ENCODE results near the gene ZFAND3. TPM values are rescaled to one million over a fixed set of nuclear protein-coding genes. Genes with fewer than 3 reads are reported as not detected.

The ZFAND3 gene
- polyA plus RNA-seq, 3 donors, result 11.5 to 21.1 (median 11.7) TPM

DNA sequence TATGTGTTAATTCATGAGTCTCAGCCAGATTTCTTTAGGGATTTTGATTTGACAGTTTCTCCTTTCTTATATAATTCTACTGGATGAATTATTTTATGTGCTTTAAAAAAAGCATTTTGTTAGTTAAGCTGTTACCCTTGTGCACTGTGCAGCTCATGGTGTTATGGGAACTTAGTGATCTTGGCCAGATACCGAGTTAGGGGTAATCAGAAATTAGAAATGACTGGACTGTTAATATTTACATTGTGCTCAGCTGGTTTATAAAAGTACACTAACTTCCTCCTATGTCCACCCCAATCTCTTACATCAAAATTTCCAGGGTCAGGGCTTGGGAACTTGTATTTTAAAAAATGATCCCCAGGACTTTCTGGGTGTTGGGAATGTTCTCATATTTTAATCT, 260.0 kb downstream of the ZFAND3 start:
- Mint-ChIP-seq H3K4me1 (peaks cover 17% of the 10 kb centered on the region), H3K36me3 (peaks cover 48 to 52% of the 10 kb centered on the region in 2 donors), H3K4me3 (no peak overlapping the region), H3K9me3 (peaks cover 0 to 3% (median 0%) of the 10 kb centered on the region in 7 donors), H3K27me3 (ENCODE audit: low read depth in 3 of 3) (no peaks in the 10 kb centered on the region), H3K27ac (no peak overlapping the region)
- no CpG with 5 or more reads among the region's 1 CpG for WGBS (ENCODE audit: insufficient coverage)
- Histone ChIP-seq H3K4me1 (ENCODE audit: control insufficient read depth in 1 of 2, insufficient read depth in 2 of 2, low read length in 2 of 2) (no peaks in the 10 kb centered on the region), H3K9ac (ENCODE audit: insufficient read depth, low read length, poor library complexity, severe bottlenecking) (no peak overlapping the region), H3K27me3 (ENCODE audit: control insufficient read depth in 2 of 2, insufficient read depth in 2 of 2, low read length in 2 of 2) (no peaks in the 10 kb centered on the region), H3K27ac (ENCODE audit: low read depth in 1 of 2, low read length in 2 of 2) (no peak overlapping the region), H3K9me3 (replicated peaks in 1 of 2; ENCODE audit: control insufficient read depth in 1 of 2, insufficient read depth in 1 of 2, low read length in 2 of 2) (no peaks in the 10 kb centered on the region), H3K79me2 (ENCODE audit: insufficient read depth, low read length) (no peaks in the 10 kb centered on the region), H3K36me3 (replicated peaks in 1 of 2; ENCODE audit: control insufficient read depth in 1 of 2, insufficient read depth in 2 of 2, low read length in 2 of 2) (peaks cover 14 to 45% of the 10 kb centered on the region in 2 donors), H3K4me3 (replicated peaks in 1 of 3; ENCODE audit: low read depth in 2 of 3, low read length in 3 of 3) (no peak overlapping the region), H4K20me1 (ENCODE audit: insufficient read depth, low read length) (peaks cover 89% of the 10 kb centered on the region), H3K4me2 (replicated peaks; ENCODE audit: extremely low read depth, low read length, poor library complexity, severe bottlenecking) (no peak overlapping the region), H2AFZ (ENCODE audit: insufficient read depth, low read depth, low read length, poor library complexity, severe bottlenecking) (no peak overlapping the region)
- intact Hi-C loops (cut with micrococcal nuclease), result no loop called here
- DNase-seq, result no peak
- TF ChIP-seq, protein P1, sequence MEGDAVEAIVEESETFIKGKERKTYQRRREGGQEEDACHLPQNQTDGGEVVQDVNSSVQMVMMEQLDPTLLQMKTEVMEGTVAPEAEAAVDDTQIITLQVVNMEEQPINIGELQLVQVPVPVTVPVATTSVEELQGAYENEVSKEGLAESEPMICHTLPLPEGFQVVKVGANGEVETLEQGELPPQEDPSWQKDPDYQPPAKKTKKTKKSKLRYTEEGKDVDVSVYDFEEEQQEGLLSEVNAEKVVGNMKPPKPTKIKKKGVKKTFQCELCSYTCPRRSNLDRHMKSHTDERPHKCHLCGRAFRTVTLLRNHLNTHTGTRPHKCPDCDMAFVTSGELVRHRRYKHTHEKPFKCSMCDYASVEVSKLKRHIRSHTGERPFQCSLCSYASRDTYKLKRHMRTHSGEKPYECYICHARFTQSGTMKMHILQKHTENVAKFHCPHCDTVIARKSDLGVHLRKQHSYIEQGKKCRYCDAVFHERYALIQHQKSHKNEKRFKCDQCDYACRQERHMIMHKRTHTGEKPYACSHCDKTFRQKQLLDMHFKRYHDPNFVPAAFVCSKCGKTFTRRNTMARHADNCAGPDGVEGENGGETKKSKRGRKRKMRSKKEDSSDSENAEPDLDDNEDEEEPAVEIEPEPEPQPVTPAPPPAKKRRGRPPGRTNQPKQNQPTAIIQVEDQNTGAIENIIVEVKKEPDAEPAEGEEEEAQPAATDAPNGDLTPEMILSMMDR (IDR thresholded peaks at IDR 0.05), result no peak

DNA sequence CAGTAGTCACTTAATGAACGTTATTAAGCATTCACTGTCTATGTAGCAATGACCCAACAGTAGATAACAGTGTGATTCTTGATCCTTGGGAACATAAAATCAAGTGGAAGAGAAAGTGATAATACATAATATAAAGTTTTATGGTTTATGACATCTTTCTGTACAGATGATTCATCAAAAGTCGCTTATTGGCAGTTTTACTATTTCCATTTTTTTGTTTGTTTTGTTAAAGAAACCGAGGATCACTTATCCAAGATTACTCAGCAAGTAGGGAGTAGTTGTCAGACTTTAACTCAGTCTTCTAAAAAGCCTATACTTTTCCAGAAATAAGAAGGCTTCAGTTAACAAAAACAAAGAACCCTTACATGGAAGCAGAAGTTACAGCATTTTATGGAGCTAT, 260.8 kb downstream of the ZFAND3 start:
- Histone ChIP-seq H3K36me3 (replicated peaks in 1 of 2; ENCODE audit: control insufficient read depth in 1 of 2, insufficient read depth in 2 of 2, low read length in 2 of 2) (peaks cover 18 to 49% of the 10 kb centered on the region in 2 donors), H3K79me2 (ENCODE audit: insufficient read depth, low read length) (no peaks in the 10 kb centered on the region), H3K4me2 (replicated peaks; ENCODE audit: extremely low read depth, low read length, poor library complexity, severe bottlenecking) (no peak overlapping the region), H3K27me3 (ENCODE audit: control insufficient read depth in 2 of 2, insufficient read depth in 2 of 2, low read length in 2 of 2) (no peaks in the 10 kb centered on the region), H3K27ac (ENCODE audit: low read depth in 1 of 2, low read length in 2 of 2) (no peak overlapping the region), H3K9ac (ENCODE audit: insufficient read depth, low read length, poor library complexity, severe bottlenecking) (no peak overlapping the region), H3K4me3 (replicated peaks in 1 of 3; ENCODE audit: low read depth in 2 of 3, low read length in 3 of 3) (no peak overlapping the region), H2AFZ (ENCODE audit: insufficient read depth, low read depth, low read length, poor library complexity, severe bottlenecking) (no peak overlapping the region), H3K4me1 (ENCODE audit: control insufficient read depth in 1 of 2, insufficient read depth in 2 of 2, low read length in 2 of 2) (no peaks in the 10 kb centered on the region), H4K20me1 (ENCODE audit: insufficient read depth, low read length) (peaks cover 88% of the 10 kb centered on the region), H3K9me3 (replicated peaks in 1 of 2; ENCODE audit: control insufficient read depth in 1 of 2, insufficient read depth in 1 of 2, low read length in 2 of 2) (no peaks in the 10 kb centered on the region)
- H3K4me3 Mint-ChIP-seq, result no peak overlapping the region
- peak overlapping the region in 1 of 7 donors; percentile 28 for H3K27ac Mint-ChIP-seq
- no peak for DNase-seq
- peaks cover 50 to 51% of the 10 kb centered on the region in 2 donors for H3K36me3 Mint-ChIP-seq
- H3K27me3 Mint-ChIP-seq (ENCODE audit: low read depth in 3 of 3), result no peaks in the 10 kb centered on the region
- TF ChIP-seq, protein P1 (IDR thresholded peaks at IDR 0.05), result no peak
- H3K4me1 Mint-ChIP-seq, result peaks cover 17% of the 10 kb centered on the region
- H3K9me3 Mint-ChIP-seq, result no peaks in the 10 kb centered on the region
- no CpG with 5 or more reads among the region's 3 CpGs for WGBS (ENCODE audit: insufficient coverage)
- intact Hi-C loops (cut with micrococcal nuclease), result no loop called here

Measured in CD14-positive monocyte (primary cell).